GM12878 (cell line): ENCODE results near the gene CHD6. TPM values are rescaled to one million over a fixed set of nuclear protein-coding genes. Genes with fewer than 3 reads are reported as not detected.

ENCODE experiments used
- ATAC-seq: fragments of 200-7000 bp; cut with Tn5 transposase; 3 replicates; pipeline ENCODE4 v1.9.1; 2020; ENCODE audit warnings: mild to moderate bottlenecking, moderate library complexity
- BruUV-seq: library from RNA; stranded (reverse); fragments of 400-500 nt; replicated peaks from 2 replicates; lab custom pipeline; 2021; lab: Mats Ljungman, UMichigan
- CTCF ChIA-PET: fragments of 300-600 bp; sonication (Branson Sonifier 250); formaldehyde crosslinking; extraction: SDS; loops from one replicate; lab custom pipeline; 2021; ENCODE audit warnings: inconsistent platforms; lab: Yijun Ruan, JAX
- POLR2A ChIA-PET: fragments of 350-600 bp; formaldehyde crosslinking; extraction: SDS; loops from one replicate; lab custom pipeline; 2021; ENCODE audit warnings: inconsistent platforms; lab: Charles Lee
- RAD21 ChIA-PET: fragments of 300-600 bp; sonication (Branson Sonifier 250); formaldehyde crosslinking; loops from one replicate; lab custom pipeline; 2023; ENCODE audit warnings: antibody characterized with exemption; ENCODE audit not compliant: unreplicated experiment; lab: Charles Lee
- SMC1A ChIA-PET: fragments of 300-600 bp; sonication (Branson Sonifier 250); formaldehyde crosslinking; loops from one replicate; lab custom pipeline; 2023; ENCODE audit not compliant: unreplicated experiment, uncharacterized antibody; lab: Charles Lee
- DNase-seq: peaks from one replicate; pipeline ENCODE4 v3.0.0-alpha.2; 2011; ENCODE audit warnings: low read depth, low spot score
- FAIRE-seq: peaks from 3 replicates; lab custom pipeline; 2011; peaks lifted over from hg19 to GRCh38; lab: Jason Lieb, UNC
- H2AFZ ChIP-seq: 2 replicates; pipeline ENCODE4 v1.6.0; 2011; ENCODE audit warnings: low read depth, low read length, control low read depth; ENCODE audit not compliant: control insufficient read depth
- H3K27ac ChIP-seq: 2 replicates; pipeline ENCODE4 v1.5.1; 2011; ENCODE audit warnings: control low read depth; ENCODE audit not compliant: control insufficient read depth, insufficient read depth
- H3K27me3 ChIP-seq, 2 experiments: replicated peaks in 1 of 2; 2 replicates each; pipeline versions ENCODE4 v1.6.0 to v1.6.1; 2011; ENCODE audit warnings: low read length in 1 of 2; ENCODE audit not compliant: control insufficient read depth in 2 of 2, insufficient read depth in 2 of 2
- H3K36me3 ChIP-seq, 2 experiments: 2 replicates each; pipeline ENCODE4 v1.5.1; 2011; ENCODE audit warnings: low read length in 1 of 2; ENCODE audit not compliant: control insufficient read depth in 2 of 2, insufficient read depth in 2 of 2
- H3K4me1 ChIP-seq: 2 replicates; pipeline ENCODE4 v1.6.1; 2011; ENCODE audit warnings: mild to moderate bottlenecking, low read length, moderate library complexity, mixed read lengths; ENCODE audit not compliant: control insufficient read depth, insufficient read depth
- H3K4me2 ChIP-seq: 2 replicates; pipeline ENCODE4 v1.6.0; 2011; ENCODE audit warnings: control low read depth; ENCODE audit not compliant: control insufficient read depth, insufficient read depth
- H3K4me3 ChIP-seq: fragments of 200-600 bp; sonication (generic); 2 replicates; pipeline ENCODE4 v1.5.1; 2016
- H3K79me2 ChIP-seq: 2 replicates; pipeline ENCODE4 v1.6.0; 2011; ENCODE audit warnings: low read length; ENCODE audit not compliant: control insufficient read depth, insufficient read depth
- H3K9ac ChIP-seq: 2 replicates; pipeline ENCODE4 v1.8.0; 2011; ENCODE audit warnings: low read length, control low read depth, mixed read lengths; ENCODE audit not compliant: control insufficient read depth, insufficient read depth
- H3K9me3 ChIP-seq: replicated peaks from 3 replicates; pipeline ENCODE4 v1.5.1; 2011; ENCODE audit warnings: mild to moderate bottlenecking, low read length; ENCODE audit not compliant: control insufficient read depth, insufficient read depth
- H4K20me1 ChIP-seq: 2 replicates; pipeline ENCODE4 v1.6.0; 2011; ENCODE audit not compliant: control insufficient read depth, insufficient read depth
- BCL11A ChIP-seq: IDR thresholded peaks from 2 replicates; pipeline ENCODE4 v1.6.1; 2011; ENCODE audit warnings: low read depth, low read length
- EED ChIP-seq: sonication (generic); IDR thresholded peaks from 2 replicates; pipeline ENCODE4 v1.6.1; 2016; ENCODE audit warnings: antibody characterized with exemption, low read depth
- FOXK2 ChIP-seq: fragments of 450-650 bp; IDR thresholded peaks from 2 replicates; pipeline ENCODE4 v1.6.1; 2017; ENCODE audit warnings: mild to moderate bottlenecking, moderate library complexity
- HCFC1 ChIP-seq: fragments of 150-350 bp; IDR thresholded peaks from 2 replicates; pipeline ENCODE4 v1.6.1; 2014; ENCODE audit warnings: low read length
- JUNB ChIP-seq: IDR thresholded peaks from 2 replicates; pipeline ENCODE4 v1.6.1; 2016; ENCODE audit warnings: antibody characterized with exemption, mild to moderate bottlenecking
- SRF ChIP-seq, 2 experiments: IDR thresholded peaks; 2 replicates each; pipeline ENCODE4 v1.6.1; 2011; ENCODE audit warnings: low read depth in 2 of 2, low read length in 2 of 2, mild to moderate bottlenecking in 1 of 2, moderate library complexity in 1 of 2
- ZSCAN29 ChIP-seq: fragments of 450-650 bp; IDR thresholded peaks from 2 replicates; pipeline ENCODE4 v1.6.1; 2017; ENCODE audit warnings: mild to moderate bottlenecking, moderate library complexity
- WGBS: methylation state at CpG from one replicate; pipeline ENCODE4 v1.1.6; 2016; ENCODE audit warnings: low lambda C conversion rate; ENCODE audit not compliant: insufficient replicate concordance, insufficient coverage; ENCODE audit errors: missing lambda C conversion rate; 5-methylcytosine and 5-hydroxymethylcytosine counted together
- in situ Hi-C: fragments of 300-500 bp; cut with MboI; formaldehyde crosslinking; loops from 9 replicates; pipeline ENCODE4 v1.14.3; 2018; ENCODE audit warnings: mixed read lengths
- intact Hi-C: fragments of 100-400 bp; cut with micrococcal nuclease; formaldehyde crosslinking; loops from one replicate; pipeline ENCODE4 v1.14.2; 2022; ENCODE audit not compliant: unreplicated experiment
- polyA plus RNA-seq, 11 experiments: library from polyadenylated mRNA; depleted of rRNA in 4 of 11; unstranded in 6 of 11; stranded (reverse) in 5 of 11; fragments of >200 nt; fragmentation: Nextera tagmentation in 4 of 11; fragmentation: Illumina TruSeq in 1 of 11; extraction: Ambion mirVana in 4 of 11; extraction: Trizol in 1 of 11; gene quantifications; 1 replicate in 1 of 11; 2 replicates in 10 of 11; pipeline versions ENCODE4 v1.2.1 to v1.2.3, GENCODE V29; 2011 to 2016; ENCODE audit warnings: inconsistent platforms in 2 of 11, missing spikeins in 2 of 11, low read depth in 1 of 11
- total RNA-seq, 4 experiments: library from RNA; depleted of rRNA in 3 of 4; stranded (reverse); fragments of >200 nt in 3 of 4; fragmentation: Illumina TruSeq in 1 of 4; extraction: Trizol in 1 of 4; gene quantifications; 2 replicates each; pipeline versions ENCODE4 v1.2.1 to v1.2.3, GENCODE V29; 2013 to 2021
- TF ChIP-seq, protein P1 (sequence below): fragments of 450-650 bp; IDR thresholded peaks from 2 replicates; pipeline ENCODE4 v1.6.1; 2017; ENCODE audit warnings: borderline replicate concordance
- TF ChIP-seq, protein P2 (sequence below): fragments of 450-650 bp; IDR thresholded peaks from 2 replicates; pipeline ENCODE4 v1.6.1; 2016; ENCODE audit warnings: mild to moderate bottlenecking, moderate library complexity, borderline replicate concordance
- TF ChIP-seq, protein P3 (sequence below): fragments of 450-650 bp; formaldehyde crosslinking; IDR thresholded peaks from 2 replicates; pipeline ENCODE4 v1.5.0; 2022; ENCODE audit warnings: mild to moderate bottlenecking, missing genetic modification characterization

The CHD6 gene
- total and polyA plus RNA-seq, 10 of the 15 experiments (the other 5 are each of a cell fraction or from before 2014, with no cell fraction given): 4.3 to 25.5 (median 17.1) TPM

DNA sequence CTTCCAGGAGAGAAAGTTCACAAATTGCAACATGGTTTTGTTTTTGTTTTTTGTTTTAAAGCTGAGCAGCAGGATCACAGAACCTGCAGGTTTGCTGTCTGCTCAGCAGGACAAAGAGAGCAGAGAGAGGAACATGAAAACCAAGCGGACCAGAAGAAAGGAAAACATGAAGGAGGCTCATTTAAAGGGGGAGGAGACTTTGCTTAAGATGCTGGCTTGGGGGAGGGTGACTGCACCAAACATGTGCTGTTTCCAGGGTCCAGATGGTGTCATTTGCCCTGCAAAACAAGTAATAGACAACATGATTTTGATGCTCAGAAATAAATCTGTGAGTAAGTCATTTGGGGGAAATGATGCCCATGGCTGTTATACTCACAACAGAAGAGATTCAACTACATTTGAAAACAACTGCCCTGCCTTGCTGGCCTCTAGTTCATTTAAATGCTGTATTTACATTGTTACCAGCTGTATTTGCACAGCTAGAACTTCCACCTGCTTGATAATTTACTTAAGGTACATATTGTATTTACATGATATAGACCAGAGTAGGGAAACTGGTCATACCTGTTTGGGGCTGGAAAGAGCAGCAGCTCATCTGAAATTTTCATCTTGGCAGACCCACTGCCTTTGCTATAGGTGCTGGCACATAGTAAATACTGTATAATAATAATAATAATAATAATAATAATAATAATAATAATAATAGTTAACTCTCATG lies 32.2 kb upstream of the CHD6 start:
- FAIRE-seq (no peak), DNase-seq (no peak), ATAC-seq (no peak)
- ChIA-PET POLR2A (no interaction called here), SMC1A (interaction anchor here (1.0 kb wide), 1 partner anchor 11 kb away, joined by 3 read pairs; no protein-coding TSS in a partner anchor), RAD21 (interaction anchor here (0.6 kb wide), 1 partner anchor 243 kb away, joined by 3 read pairs; no protein-coding TSS in a partner anchor), CTCF (no interaction called here)
- Histone ChIP-seq H4K20me1 (no peaks in the 10 kb centered on the region), H3K27ac (no peak overlapping the region), H3K79me2 (no peaks in the 10 kb centered on the region), H3K36me3 (no peaks in the 10 kb centered on the region), H2AFZ (no peak overlapping the region), H3K4me3 (no peak overlapping the region), H3K4me1 (no peaks in the 10 kb centered on the region), H3K27me3 (0 out of 4 replicates have a peak, but pooled peaks cover 0 to 1% of the 10 kb centered on the region in 2 experiments), H3K9me3 (no peaks in the 10 kb centered on the region), H3K4me2 (no peak overlapping the region), H3K9ac (no peak overlapping the region)
- in situ Hi-C loops: no loop called here
- BruUV-seq: no TSS peak
- intact Hi-C loops: no loop called here
- WGBS: 59% methylated on average over 1 of the region's 1 CpG
- no peak for TF ChIP-seq FOXK2
- TF ChIP-seq, protein P1, sequence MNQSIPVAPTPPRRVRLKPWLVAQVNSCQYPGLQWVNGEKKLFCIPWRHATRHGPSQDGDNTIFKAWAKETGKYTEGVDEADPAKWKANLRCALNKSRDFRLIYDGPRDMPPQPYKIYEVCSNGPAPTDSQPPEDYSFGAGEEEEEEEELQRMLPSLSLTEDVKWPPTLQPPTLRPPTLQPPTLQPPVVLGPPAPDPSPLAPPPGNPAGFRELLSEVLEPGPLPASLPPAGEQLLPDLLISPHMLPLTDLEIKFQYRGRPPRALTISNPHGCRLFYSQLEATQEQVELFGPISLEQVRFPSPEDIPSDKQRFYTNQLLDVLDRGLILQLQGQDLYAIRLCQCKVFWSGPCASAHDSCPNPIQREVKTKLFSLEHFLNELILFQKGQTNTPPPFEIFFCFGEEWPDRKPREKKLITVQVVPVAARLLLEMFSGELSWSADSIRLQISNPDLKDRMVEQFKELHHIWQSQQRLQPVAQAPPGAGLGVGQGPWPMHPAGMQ: no peak
- TF ChIP-seq, protein P2, sequence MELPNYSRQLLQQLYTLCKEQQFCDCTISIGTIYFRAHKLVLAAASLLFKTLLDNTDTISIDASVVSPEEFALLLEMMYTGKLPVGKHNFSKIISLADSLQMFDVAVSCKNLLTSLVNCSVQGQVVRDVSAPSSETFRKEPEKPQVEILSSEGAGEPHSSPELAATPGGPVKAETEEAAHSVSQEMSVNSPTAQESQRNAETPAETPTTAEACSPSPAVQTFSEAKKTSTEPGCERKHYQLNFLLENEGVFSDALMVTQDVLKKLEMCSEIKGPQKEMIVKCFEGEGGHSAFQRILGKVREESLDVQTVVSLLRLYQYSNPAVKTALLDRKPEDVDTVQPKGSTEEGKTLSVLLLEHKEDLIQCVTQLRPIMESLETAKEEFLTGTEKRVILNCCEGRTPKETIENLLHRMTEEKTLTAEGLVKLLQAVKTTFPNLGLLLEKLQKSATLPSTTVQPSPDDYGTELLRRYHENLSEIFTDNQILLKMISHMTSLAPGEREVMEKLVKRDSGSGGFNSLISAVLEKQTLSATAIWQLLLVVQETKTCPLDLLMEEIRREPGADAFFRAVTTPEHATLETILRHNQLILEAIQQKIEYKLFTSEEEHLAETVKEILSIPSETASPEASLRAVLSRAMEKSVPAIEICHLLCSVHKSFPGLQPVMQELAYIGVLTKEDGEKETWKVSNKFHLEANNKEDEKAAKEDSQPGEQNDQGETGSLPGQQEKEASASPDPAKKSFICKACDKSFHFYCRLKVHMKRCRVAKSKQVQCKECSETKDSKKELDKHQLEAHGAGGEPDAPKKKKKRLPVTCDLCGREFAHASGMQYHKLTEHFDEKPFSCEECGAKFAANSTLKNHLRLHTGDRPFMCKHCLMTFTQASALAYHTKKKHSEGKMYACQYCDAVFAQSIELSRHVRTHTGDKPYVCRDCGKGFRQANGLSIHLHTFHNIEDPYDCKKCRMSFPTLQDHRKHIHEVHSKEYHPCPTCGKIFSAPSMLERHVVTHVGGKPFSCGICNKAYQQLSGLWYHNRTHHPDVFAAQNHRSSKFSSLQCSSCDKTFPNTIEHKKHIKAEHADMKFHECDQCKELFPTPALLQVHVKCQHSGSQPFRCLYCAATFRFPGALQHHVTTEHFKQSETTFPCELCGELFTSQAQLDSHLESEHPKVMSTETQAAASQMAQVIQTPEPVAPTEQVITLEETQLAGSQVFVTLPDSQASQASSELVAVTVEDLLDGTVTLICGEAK: no peak
- no peak for TF ChIP-seq ZSCAN29
- TF ChIP-seq SRF (IDR thresholded peaks at IDR 0.05; ENCODE audit: low read depth in 2 of 2, low read length in 2 of 2): no peak
- TF ChIP-seq, protein P3, sequence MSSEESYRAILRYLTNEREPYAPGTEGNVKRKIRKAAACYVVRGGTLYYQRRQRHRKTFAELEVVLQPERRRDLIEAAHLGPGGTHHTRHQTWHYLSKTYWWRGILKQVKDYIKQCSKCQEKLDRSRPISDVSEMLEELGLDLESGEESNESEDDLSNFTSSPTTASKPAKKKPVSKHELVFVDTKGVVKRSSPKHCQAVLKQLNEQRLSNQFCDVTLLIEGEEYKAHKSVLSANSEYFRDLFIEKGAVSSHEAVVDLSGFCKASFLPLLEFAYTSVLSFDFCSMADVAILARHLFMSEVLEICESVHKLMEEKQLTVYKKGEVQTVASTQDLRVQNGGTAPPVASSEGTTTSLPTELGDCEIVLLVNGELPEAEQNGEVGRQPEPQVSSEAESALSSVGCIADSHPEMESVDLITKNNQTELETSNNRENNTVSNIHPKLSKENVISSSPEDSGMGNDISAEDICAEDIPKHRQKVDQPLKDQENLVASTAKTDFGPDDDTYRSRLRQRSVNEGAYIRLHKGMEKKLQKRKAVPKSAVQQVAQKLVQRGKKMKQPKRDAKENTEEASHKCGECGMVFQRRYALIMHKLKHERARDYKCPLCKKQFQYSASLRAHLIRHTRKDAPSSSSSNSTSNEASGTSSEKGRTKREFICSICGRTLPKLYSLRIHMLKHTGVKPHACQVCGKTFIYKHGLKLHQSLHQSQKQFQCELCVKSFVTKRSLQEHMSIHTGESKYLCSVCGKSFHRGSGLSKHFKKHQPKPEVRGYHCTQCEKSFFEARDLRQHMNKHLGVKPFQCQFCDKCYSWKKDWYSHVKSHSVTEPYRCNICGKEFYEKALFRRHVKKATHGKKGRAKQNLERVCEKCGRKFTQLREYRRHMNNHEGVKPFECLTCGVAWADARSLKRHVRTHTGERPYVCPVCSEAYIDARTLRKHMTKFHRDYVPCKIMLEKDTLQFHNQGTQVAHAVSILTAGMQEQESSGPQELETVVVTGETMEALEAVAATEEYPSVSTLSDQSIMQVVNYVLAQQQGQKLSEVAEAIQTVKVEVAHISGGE (CRISPR knock-in tag): no peak
- TF ChIP-seq EED: no peak
- TF ChIP-seq HCFC1: no peak
- TF ChIP-seq BCL11A: no peak
- no peak for TF ChIP-seq JUNB
